Measurements from ENCODE around the gene FOSL2. TPM values are rescaled to one million over a fixed set of nuclear protein-coding genes. Genes with fewer than 3 reads are reported as not detected.

Gene FOSL2
- total RNA-seq, 1 experiment from 2014 or later = 141 TPM

DNA sequence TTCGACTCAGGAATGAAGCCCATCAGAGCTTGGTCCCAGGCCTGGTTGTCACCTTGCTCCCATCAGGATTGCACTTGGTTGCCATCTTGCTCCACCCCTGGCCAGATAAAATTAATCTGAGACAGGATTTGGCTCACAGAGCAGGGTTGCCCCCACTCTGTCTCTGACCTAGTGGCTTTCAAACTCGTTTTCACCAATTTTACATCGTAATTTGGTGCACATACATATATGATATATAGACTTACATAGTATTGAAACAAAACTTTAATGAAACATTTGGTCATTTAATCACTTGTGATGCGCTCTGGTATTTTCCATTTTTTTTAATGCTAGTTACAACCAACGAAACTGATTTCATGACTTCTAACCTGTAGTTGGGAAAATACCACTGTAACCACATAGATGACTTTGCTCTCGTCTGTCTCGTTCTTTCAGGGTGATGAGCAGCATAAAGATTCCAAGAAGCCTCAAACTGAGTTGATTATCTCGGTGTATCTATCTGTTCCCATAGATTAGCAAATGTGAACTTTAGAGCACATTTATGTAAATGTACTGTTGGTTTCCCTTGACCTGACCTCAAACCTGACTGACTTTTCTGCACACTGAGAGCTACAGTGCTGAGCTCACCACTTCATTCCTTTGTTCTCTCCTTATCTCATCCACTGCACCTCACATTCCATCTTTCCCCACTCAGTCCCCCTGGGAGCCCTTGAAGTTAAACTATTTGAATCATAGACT lies 72.7 kb downstream of the FOSL2 start:
- H3K36me3 Mint-ChIP-seq (ENCODE audit: insufficient read depth, unreplicated experiment) = no peaks in the 10 kb centered on the region
- H3K27me3 Mint-ChIP-seq (ENCODE audit: insufficient read depth, unreplicated experiment) = no peaks in the 10 kb centered on the region
- ChIA-PET CTCF (interaction anchor here (1.4 kb wide), 1 partner anchor 12 kb away, joined by 3 read pairs; no protein-coding TSS in a partner anchor), POLR2A (no interaction called here)
- no peak overlapping the region for H3K27ac Mint-ChIP-seq (ENCODE audit: low read depth, unreplicated experiment)
- intact Hi-C loops (cut with micrococcal nuclease) = no loop called here
- TF ChIP-seq, protein P1, sequence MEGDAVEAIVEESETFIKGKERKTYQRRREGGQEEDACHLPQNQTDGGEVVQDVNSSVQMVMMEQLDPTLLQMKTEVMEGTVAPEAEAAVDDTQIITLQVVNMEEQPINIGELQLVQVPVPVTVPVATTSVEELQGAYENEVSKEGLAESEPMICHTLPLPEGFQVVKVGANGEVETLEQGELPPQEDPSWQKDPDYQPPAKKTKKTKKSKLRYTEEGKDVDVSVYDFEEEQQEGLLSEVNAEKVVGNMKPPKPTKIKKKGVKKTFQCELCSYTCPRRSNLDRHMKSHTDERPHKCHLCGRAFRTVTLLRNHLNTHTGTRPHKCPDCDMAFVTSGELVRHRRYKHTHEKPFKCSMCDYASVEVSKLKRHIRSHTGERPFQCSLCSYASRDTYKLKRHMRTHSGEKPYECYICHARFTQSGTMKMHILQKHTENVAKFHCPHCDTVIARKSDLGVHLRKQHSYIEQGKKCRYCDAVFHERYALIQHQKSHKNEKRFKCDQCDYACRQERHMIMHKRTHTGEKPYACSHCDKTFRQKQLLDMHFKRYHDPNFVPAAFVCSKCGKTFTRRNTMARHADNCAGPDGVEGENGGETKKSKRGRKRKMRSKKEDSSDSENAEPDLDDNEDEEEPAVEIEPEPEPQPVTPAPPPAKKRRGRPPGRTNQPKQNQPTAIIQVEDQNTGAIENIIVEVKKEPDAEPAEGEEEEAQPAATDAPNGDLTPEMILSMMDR (IDR thresholded peaks at IDR 0.05; ENCODE audit: unreplicated experiment) = no peak
- no peak for DNase-seq (ENCODE audit: unreplicated experiment)
- peaks cover 13% of the 10 kb centered on the region for H3K9me3 Mint-ChIP-seq (ENCODE audit: unreplicated experiment)
- BruUV-seq (replicated peaks) = no TSS peak
- H3K4me3 Mint-ChIP-seq (ENCODE audit: unreplicated experiment) = no peak overlapping the region
- no peaks in the 10 kb centered on the region for H3K4me1 Mint-ChIP-seq (ENCODE audit: insufficient read depth, unreplicated experiment)

Other genes with a start within 250 kb of the FOSL2 start
- 0.91 and 1.8 TPM in 2 replicates for gene PLB1, start 103.2 kb downstream of the FOSL2 start, total RNA-seq (2022)

All from MCF 10A (cell line).